Measurements from ENCODE around the gene CHRNA1.

Gene CHRNA1

DNA sequence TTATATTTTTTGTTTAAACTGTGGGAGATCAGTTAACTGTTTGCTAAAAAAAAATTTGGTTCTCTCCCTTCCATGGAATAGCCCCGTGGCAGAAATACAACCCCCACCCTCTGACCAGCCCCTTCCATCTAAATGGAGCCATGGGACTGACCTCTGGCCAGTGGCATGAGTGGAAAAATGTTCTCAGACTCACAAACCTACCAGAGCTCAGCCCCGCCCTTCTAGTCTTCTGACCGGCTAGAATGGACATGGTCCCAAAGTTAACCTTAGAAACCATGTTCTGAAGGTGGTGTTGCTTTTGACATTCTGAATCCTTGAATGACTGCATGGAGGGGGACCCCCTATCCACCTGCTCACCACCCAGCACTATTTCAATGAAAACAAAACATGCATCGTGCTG is 1.3 kb upstream of the CHRNA1 start:
- H3K4me2 ChIP-seq (ENCODE audit: low read length), result no peak overlapping the region
- H3K9ac ChIP-seq, result no peak overlapping the region
- H3K4me1 ChIP-seq, result peaks cover 7% of the 10 kb centered on the region
- no peak overlapping the region for H2AFZ ChIP-seq
- no peaks in the 10 kb centered on the region for H3K9me3 ChIP-seq (ENCODE audit: control insufficient read depth, low read length)
- H3K36me3 ChIP-seq (ENCODE audit: control insufficient read depth, insufficient read depth, low read length), result no peaks in the 10 kb centered on the region
- H3K4me3 ChIP-seq (ENCODE audit: low read depth, low read length), result no peak overlapping the region
- no peak overlapping the region for H3K27ac ChIP-seq
- H3K27me3 ChIP-seq (ENCODE audit: control insufficient read depth, insufficient read depth, low read length), result no peaks in the 10 kb centered on the region
- no peaks in the 10 kb centered on the region for H3K79me2 ChIP-seq
- TF ChIP-seq, protein P1, sequence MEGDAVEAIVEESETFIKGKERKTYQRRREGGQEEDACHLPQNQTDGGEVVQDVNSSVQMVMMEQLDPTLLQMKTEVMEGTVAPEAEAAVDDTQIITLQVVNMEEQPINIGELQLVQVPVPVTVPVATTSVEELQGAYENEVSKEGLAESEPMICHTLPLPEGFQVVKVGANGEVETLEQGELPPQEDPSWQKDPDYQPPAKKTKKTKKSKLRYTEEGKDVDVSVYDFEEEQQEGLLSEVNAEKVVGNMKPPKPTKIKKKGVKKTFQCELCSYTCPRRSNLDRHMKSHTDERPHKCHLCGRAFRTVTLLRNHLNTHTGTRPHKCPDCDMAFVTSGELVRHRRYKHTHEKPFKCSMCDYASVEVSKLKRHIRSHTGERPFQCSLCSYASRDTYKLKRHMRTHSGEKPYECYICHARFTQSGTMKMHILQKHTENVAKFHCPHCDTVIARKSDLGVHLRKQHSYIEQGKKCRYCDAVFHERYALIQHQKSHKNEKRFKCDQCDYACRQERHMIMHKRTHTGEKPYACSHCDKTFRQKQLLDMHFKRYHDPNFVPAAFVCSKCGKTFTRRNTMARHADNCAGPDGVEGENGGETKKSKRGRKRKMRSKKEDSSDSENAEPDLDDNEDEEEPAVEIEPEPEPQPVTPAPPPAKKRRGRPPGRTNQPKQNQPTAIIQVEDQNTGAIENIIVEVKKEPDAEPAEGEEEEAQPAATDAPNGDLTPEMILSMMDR (IDR thresholded peaks at IDR 0.05), result no peak

DNA sequence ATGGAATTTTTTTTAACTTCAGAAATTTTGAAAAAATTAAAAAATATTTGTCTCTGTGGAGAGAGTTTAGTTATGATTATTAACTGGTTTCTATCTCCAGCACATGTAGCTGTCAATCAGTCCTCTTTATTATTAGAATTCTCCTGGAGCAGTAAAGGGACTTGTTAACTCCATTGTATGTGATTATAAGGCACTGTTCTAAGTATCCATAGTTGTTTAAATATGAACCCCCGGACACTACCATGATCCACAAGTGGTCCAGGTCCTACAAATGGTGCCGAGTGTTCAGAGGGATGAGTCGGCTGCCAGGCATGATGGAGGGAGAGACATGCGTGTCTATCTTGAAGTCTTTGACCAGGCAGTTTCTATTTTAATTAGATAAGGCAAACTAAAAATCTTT is 492 bp downstream of the CHRNA1 start:
- no peaks in the 10 kb centered on the region for H3K27me3 ChIP-seq (ENCODE audit: control insufficient read depth, insufficient read depth, low read length)
- no peak overlapping the region for H2AFZ ChIP-seq
- no peak overlapping the region for H3K4me3 ChIP-seq (ENCODE audit: low read depth, low read length)
- no peak overlapping the region for H3K9ac ChIP-seq
- H3K4me1 ChIP-seq, result peaks cover 7% of the 10 kb centered on the region
- no peak overlapping the region for H3K27ac ChIP-seq
- H3K9me3 ChIP-seq (ENCODE audit: control insufficient read depth, low read length), result no peaks in the 10 kb centered on the region
- no peaks in the 10 kb centered on the region for H3K79me2 ChIP-seq
- H3K36me3 ChIP-seq (ENCODE audit: control insufficient read depth, insufficient read depth, low read length), result no peaks in the 10 kb centered on the region
- TF ChIP-seq, protein P1 (IDR thresholded peaks at IDR 0.05), result no peak
- H3K4me2 ChIP-seq (ENCODE audit: low read length), result no peak overlapping the region

DNA sequence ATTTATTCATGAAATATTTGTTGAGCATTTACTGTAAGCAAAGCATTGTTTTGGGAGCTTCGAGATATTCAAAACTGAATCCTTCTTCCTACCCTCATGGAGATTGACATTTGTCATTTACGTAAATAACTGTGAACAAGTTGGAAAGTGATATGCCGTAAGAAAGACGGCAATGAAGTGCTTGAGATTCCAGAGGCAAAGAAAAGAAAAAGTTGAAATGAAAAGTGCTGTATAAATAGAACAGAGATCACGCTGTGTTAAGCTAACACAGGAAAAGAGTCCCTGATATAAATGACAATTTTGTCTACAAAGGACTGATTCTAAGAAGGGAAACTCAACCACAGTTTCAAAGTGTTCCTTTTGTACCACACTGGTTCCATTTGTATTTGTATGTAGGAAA is 1.8 kb downstream of the CHRNA1 start:
- Histone ChIP-seq H3K27ac (no peak overlapping the region), H3K4me1 (peaks cover 7% of the 10 kb centered on the region), H3K4me2 (ENCODE audit: low read length) (no peak overlapping the region), H3K36me3 (ENCODE audit: control insufficient read depth, insufficient read depth, low read length) (no peaks in the 10 kb centered on the region), H2AFZ (no peak overlapping the region), H3K4me3 (ENCODE audit: low read depth, low read length) (no peak overlapping the region), H3K79me2 (no peaks in the 10 kb centered on the region), H3K9me3 (ENCODE audit: control insufficient read depth, low read length) (no peaks in the 10 kb centered on the region), H3K27me3 (ENCODE audit: control insufficient read depth, insufficient read depth, low read length) (no peaks in the 10 kb centered on the region), H3K9ac (no peak overlapping the region)
- TF ChIP-seq, protein P1 (IDR thresholded peaks at IDR 0.05), result no peak

DNA sequence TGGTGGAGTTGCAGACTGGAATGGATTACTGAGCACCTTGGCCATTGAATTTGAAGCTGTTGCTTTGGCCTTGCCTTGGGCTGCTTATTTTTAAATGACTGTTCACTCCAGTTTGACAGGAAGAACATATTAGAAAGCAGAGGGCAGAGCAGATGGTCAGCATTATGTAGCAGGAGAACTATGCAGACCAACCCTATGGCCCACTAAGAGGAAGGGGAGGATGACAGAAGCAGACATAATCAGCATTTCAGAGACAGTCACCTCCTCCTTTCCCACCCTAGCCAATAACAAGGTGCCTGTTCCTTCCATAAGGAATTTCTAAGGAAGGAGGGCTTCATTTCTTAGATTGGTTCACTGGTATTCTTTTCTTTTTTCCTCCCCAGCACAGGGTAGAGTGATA is 2.4 kb downstream of the CHRNA1 start:
- H3K9me3 ChIP-seq (ENCODE audit: control insufficient read depth, low read length), result no peaks in the 10 kb centered on the region
- no peaks in the 10 kb centered on the region for H3K27me3 ChIP-seq (ENCODE audit: control insufficient read depth, insufficient read depth, low read length)
- peak overlapping the region; percentile 19 for H2AFZ ChIP-seq
- no peak overlapping the region for H3K4me2 ChIP-seq (ENCODE audit: low read length)
- no peak overlapping the region for H3K4me3 ChIP-seq (ENCODE audit: low read depth, low read length)
- TF ChIP-seq, protein P1 (IDR thresholded peaks at IDR 0.05), result no peak
- peaks cover 7% of the 10 kb centered on the region for H3K4me1 ChIP-seq
- H3K27ac ChIP-seq, result no peak overlapping the region
- H3K36me3 ChIP-seq (ENCODE audit: control insufficient read depth, insufficient read depth, low read length), result no peaks in the 10 kb centered on the region
- no peaks in the 10 kb centered on the region for H3K79me2 ChIP-seq
- no peak overlapping the region for H3K9ac ChIP-seq

DNA sequence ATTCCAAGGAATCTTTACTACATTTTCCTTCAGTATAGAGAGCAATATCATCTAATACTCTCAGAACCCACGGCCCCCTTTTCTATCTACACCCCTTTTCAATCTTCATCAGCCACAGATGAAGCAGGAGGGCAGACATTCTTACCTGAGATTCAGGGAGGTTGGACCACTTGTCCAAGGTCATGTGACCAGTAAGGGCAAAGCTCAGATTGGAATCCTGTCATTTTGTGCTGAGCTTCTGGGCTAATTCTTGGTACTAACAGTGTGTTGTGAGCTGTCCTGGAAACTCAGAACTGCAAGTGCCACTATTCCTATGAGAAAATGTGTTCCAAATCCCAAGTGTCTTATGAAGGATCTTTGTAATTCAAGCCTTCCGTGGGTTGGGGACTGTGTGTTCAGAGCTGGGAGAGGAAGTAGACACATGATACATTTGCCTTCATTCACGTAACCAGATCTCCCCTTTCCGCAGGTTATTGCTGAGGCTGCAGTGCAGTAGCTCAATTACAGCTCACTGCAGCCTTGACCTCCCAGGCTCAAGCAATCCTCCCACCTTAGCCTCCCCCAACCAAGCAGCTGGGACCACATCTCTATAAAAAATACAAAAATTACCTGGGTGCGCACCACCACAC is 3.3 kb downstream of the CHRNA1 start:
- Histone ChIP-seq H3K4me1 (peaks cover 7% of the 10 kb centered on the region), H3K36me3 (ENCODE audit: control insufficient read depth, insufficient read depth, low read length) (no peaks in the 10 kb centered on the region), H3K27me3 (ENCODE audit: control insufficient read depth, insufficient read depth, low read length) (no peaks in the 10 kb centered on the region), H3K4me3 (ENCODE audit: low read depth, low read length) (no peak overlapping the region), H3K4me2 (ENCODE audit: low read length) (no peak overlapping the region), H3K79me2 (no peaks in the 10 kb centered on the region), H2AFZ (peak overlapping the region; percentile 65), H3K27ac (no peak overlapping the region), H3K9ac (no peak overlapping the region), H3K9me3 (ENCODE audit: control insufficient read depth, low read length) (no peaks in the 10 kb centered on the region)
- TF ChIP-seq, protein P1 (IDR thresholded peaks at IDR 0.05), result no peak

All from parathyroid adenoma (tissue), 2 donors.